Activated naive CD8-positive, alpha-beta T cell treated with anti-CD3 and anti-CD28 coated beads for 36 hours (primary cell): Measurements from ENCODE around the gene FAM78B. TPM values are rescaled to one million over a fixed set of nuclear protein-coding genes. Genes with fewer than 3 reads are reported as not detected.
A peak's percentile ranks its signal among the peaks of the same experiment; 100 is the strongest.

Experiments
- DNase-seq: peaks from one replicate; pipeline ENCODE4 v3.0.0; 2021
- H3K27ac Mint-ChIP-seq: one replicate; pipeline ENCODE4 v1.8.0; 2022; ENCODE audit warnings: mild to moderate bottlenecking, moderate library complexity, mixed read lengths
- H3K27me3 Mint-ChIP-seq: one replicate; pipeline ENCODE4 v1.8.0; 2022; ENCODE audit warnings: mild to moderate bottlenecking, mixed read lengths
- H3K36me3 Mint-ChIP-seq: one replicate; pipeline ENCODE4 v1.8.0; 2021; ENCODE audit warnings: mild to moderate bottlenecking, mixed read lengths
- H3K4me1 Mint-ChIP-seq: one replicate; pipeline ENCODE4 v1.8.0; 2021; ENCODE audit warnings: mixed read lengths
- H3K4me3 Mint-ChIP-seq: one replicate; pipeline ENCODE4 v1.8.0; 2022; ENCODE audit warnings: mild to moderate bottlenecking, moderate library complexity, mixed read lengths
- H3K9me3 Mint-ChIP-seq: one replicate; pipeline ENCODE4 v1.8.0; 2022; ENCODE audit warnings: mixed read lengths
- total RNA-seq, 2 experiments: library from RNA; stranded (reverse); gene quantifications; one replicate each; pipeline ENCODE4 v1.2.3, GENCODE V29; 2021

FAM78B gene
- total RNA-seq, 2 experiments from 2014 or later: 0.62 to 0.74 TPM

- Mint-ChIP-seq H3K27ac (no peak overlapping the region), H3K36me3 (no peaks in the 10 kb centered on the region)
- no peak for DNase-seq
Observed at GRCh38 chr1:166141969-166142368, 24.8 kb downstream of the FAM78B start.

GRCh38 chr1:166140251-166140650 is 26.6 kb downstream of the FAM78B start:
- Mint-ChIP-seq H3K27ac (no peak overlapping the region), H3K4me3 (no peak overlapping the region), H3K36me3 (no peaks in the 10 kb centered on the region), H3K9me3 (no peaks in the 10 kb centered on the region), H3K27me3 (peaks cover 28% of the 10 kb centered on the region), H3K4me1 (no peaks in the 10 kb centered on the region)
- no peak for DNase-seq

More at GRCh38 chr1:166141969-166142368, 24.8 kb downstream of the FAM78B start:
- peaks cover 24% of the 10 kb centered on the region for H3K27me3 Mint-ChIP-seq
- H3K4me3 Mint-ChIP-seq: no peak overlapping the region
- no peaks in the 10 kb centered on the region for H3K9me3 Mint-ChIP-seq
- H3K4me1 Mint-ChIP-seq: no peaks in the 10 kb centered on the region

- Mint-ChIP-seq H3K27ac (no peak overlapping the region), H3K27me3 (peaks cover 31% of the 10 kb centered on the region), H3K36me3 (no peaks in the 10 kb centered on the region), H3K4me1 (no peaks in the 10 kb centered on the region), H3K4me3 (no peak overlapping the region), H3K9me3 (no peaks in the 10 kb centered on the region)
- DNase-seq: no peak
Observed at GRCh38 chr1:166139735-166140134, 27.1 kb downstream of the FAM78B start.

- Mint-ChIP-seq H3K4me3 (no peak overlapping the region), H3K36me3 (no peaks in the 10 kb centered on the region), H3K27ac (no peak overlapping the region), H3K9me3 (peaks cover 3% of the 10 kb centered on the region), H3K27me3 (peaks cover 34% of the 10 kb centered on the region), H3K4me1 (no peaks in the 10 kb centered on the region)
- no peak for DNase-seq
Observed at GRCh38 chr1:166136699-166137401, 30.0 kb downstream of the FAM78B start.

GRCh38 chr1:166136222-166136621 is 30.6 kb downstream of the FAM78B start:
- DNase-seq: no peak
- H3K36me3 Mint-ChIP-seq: no peaks in the 10 kb centered on the region
- no peaks in the 10 kb centered on the region for H3K4me1 Mint-ChIP-seq
- H3K4me3 Mint-ChIP-seq: no peak overlapping the region
- peaks cover 34% of the 10 kb centered on the region for H3K27me3 Mint-ChIP-seq
- no peak overlapping the region for H3K27ac Mint-ChIP-seq
- peaks cover 3% of the 10 kb centered on the region for H3K9me3 Mint-ChIP-seq

GRCh38 chr1:166133857-166134256 is 32.9 kb downstream of the FAM78B start:
- Mint-ChIP-seq H3K9me3 (peaks cover 3% of the 10 kb centered on the region), H3K4me1 (no peaks in the 10 kb centered on the region), H3K27ac (no peak overlapping the region), H3K27me3 (peaks cover 20% of the 10 kb centered on the region), H3K4me3 (no peak overlapping the region), H3K36me3 (no peaks in the 10 kb centered on the region)
- DNase-seq: no peak

- no peak overlapping the region for H3K27ac Mint-ChIP-seq
- DNase-seq: peak; percentile 4
- no peaks in the 10 kb centered on the region for H3K4me1 Mint-ChIP-seq
- H3K4me3 Mint-ChIP-seq: no peak overlapping the region
- peaks cover 3% of the 10 kb centered on the region for H3K9me3 Mint-ChIP-seq
- peaks cover 17% of the 10 kb centered on the region for H3K27me3 Mint-ChIP-seq
- H3K36me3 Mint-ChIP-seq: no peaks in the 10 kb centered on the region
Observed at GRCh38 chr1:166133276-166133841, 33.4 kb downstream of the FAM78B start.

- Mint-ChIP-seq H3K27ac (no peak overlapping the region), H3K27me3 (peaks cover 11% of the 10 kb centered on the region), H3K4me1 (no peaks in the 10 kb centered on the region), H3K36me3 (no peaks in the 10 kb centered on the region), H3K9me3 (peaks cover 3% of the 10 kb centered on the region), H3K4me3 (no peak overlapping the region)
- no peak for DNase-seq
Observed at GRCh38 chr1:166132496-166132895, 34.3 kb downstream of the FAM78B start.

GRCh38 chr1:166129006-166129405 is 37.8 kb downstream of the FAM78B start:
- H3K27me3 Mint-ChIP-seq: peaks cover 3% of the 10 kb centered on the region
- peaks cover 3% of the 10 kb centered on the region for H3K9me3 Mint-ChIP-seq
- H3K36me3 Mint-ChIP-seq: no peaks in the 10 kb centered on the region
- DNase-seq: no peak
- H3K4me3 Mint-ChIP-seq: no peak overlapping the region
- H3K4me1 Mint-ChIP-seq: no peaks in the 10 kb centered on the region
- no peak overlapping the region for H3K27ac Mint-ChIP-seq

- H3K4me1 Mint-ChIP-seq: no peaks in the 10 kb centered on the region
- H3K27ac Mint-ChIP-seq: no peak overlapping the region
- H3K36me3 Mint-ChIP-seq: no peaks in the 10 kb centered on the region
- DNase-seq: no peak
- peaks cover 3% of the 10 kb centered on the region for H3K27me3 Mint-ChIP-seq
- H3K9me3 Mint-ChIP-seq: peaks cover 1% of the 10 kb centered on the region
- H3K4me3 Mint-ChIP-seq: no peak overlapping the region
Observed at GRCh38 chr1:166128195-166128594, 38.6 kb downstream of the FAM78B start.

GRCh38 chr1:166127003-166127402 is 39.8 kb downstream of the FAM78B start:
- Mint-ChIP-seq H3K36me3 (no peaks in the 10 kb centered on the region), H3K4me1 (no peaks in the 10 kb centered on the region), H3K4me3 (no peak overlapping the region), H3K27me3 (no peaks in the 10 kb centered on the region), H3K9me3 (no peaks in the 10 kb centered on the region), H3K27ac (no peak overlapping the region)
- DNase-seq: no peak

- Mint-ChIP-seq H3K4me3 (no peak overlapping the region), H3K4me1 (no peaks in the 10 kb centered on the region), H3K27me3 (no peaks in the 10 kb centered on the region), H3K36me3 (no peaks in the 10 kb centered on the region), H3K27ac (no peak overlapping the region), H3K9me3 (no peaks in the 10 kb centered on the region)
- DNase-seq: no peak
Observed at GRCh38 chr1:166122873-166123466, 43.8 kb downstream of the FAM78B start.

- no peaks in the 10 kb centered on the region for H3K36me3 Mint-ChIP-seq
- peaks cover 3% of the 10 kb centered on the region for H3K27me3 Mint-ChIP-seq
- H3K9me3 Mint-ChIP-seq: no peaks in the 10 kb centered on the region
- H3K27ac Mint-ChIP-seq: no peak overlapping the region
- no peak for DNase-seq
- no peaks in the 10 kb centered on the region for H3K4me1 Mint-ChIP-seq
- no peak overlapping the region for H3K4me3 Mint-ChIP-seq
Observed at GRCh38 chr1:166121010-166121409, 45.8 kb downstream of the FAM78B start.

GRCh38 chr1:166120281-166120680 is 46.5 kb downstream of the FAM78B start:
- H3K4me1 Mint-ChIP-seq: no peaks in the 10 kb centered on the region
- H3K27me3 Mint-ChIP-seq: peaks cover 3% of the 10 kb centered on the region
- H3K9me3 Mint-ChIP-seq: no peaks in the 10 kb centered on the region
- H3K27ac Mint-ChIP-seq: no peak overlapping the region
- no peak overlapping the region for H3K4me3 Mint-ChIP-seq
- DNase-seq: no peak
- no peaks in the 10 kb centered on the region for H3K36me3 Mint-ChIP-seq

- no peaks in the 10 kb centered on the region for H3K4me1 Mint-ChIP-seq
- peaks cover 3% of the 10 kb centered on the region for H3K27me3 Mint-ChIP-seq
- no peaks in the 10 kb centered on the region for H3K9me3 Mint-ChIP-seq
- H3K36me3 Mint-ChIP-seq: no peaks in the 10 kb centered on the region
- no peak overlapping the region for H3K4me3 Mint-ChIP-seq
- H3K27ac Mint-ChIP-seq: no peak overlapping the region
- DNase-seq: no peak
Observed at GRCh38 chr1:166119471-166119965, 47.3 kb downstream of the FAM78B start.
